Measurements from ENCODE around the gene TNFRSF19.
A peak's percentile ranks its signal among the peaks of the same experiment; 100 is the strongest.

TNFRSF19 gene

GRCh38 chr13:23695196-23695595, 125.0 kb downstream of the TNFRSF19 start:
- no peak for DNase-seq

GRCh38 chr13:23695711-23696464, 125.7 kb downstream of the TNFRSF19 start:
- DNase-seq: peak; percentile 73

- no peak for DNase-seq
Measured at GRCh38 chr13:23696610-23697009, 126.4 kb downstream of the TNFRSF19 start.

- DNase-seq: no peak
Measured at GRCh38 chr13:23697772-23698313, 127.6 kb downstream of the TNFRSF19 start.

GRCh38 chr13:23699271-23699670, 129.1 kb downstream of the TNFRSF19 start:
- DNase-seq: no peak

- DNase-seq: no peak
Measured at GRCh38 chr13:23701186-23701585, 131.0 kb downstream of the TNFRSF19 start.

GRCh38 chr13:23701636-23702035, 131.4 kb downstream of the TNFRSF19 start:
- DNase-seq: no peak

- no peak for DNase-seq
Measured at GRCh38 chr13:23703246-23703860, 133.1 kb downstream of the TNFRSF19 start.

GRCh38 chr13:23705583-23705982, 135.4 kb downstream of the TNFRSF19 start:
- DNase-seq: no peak

- peak; percentile 68 for DNase-seq
Measured at GRCh38 chr13:23707674-23708073, 137.5 kb downstream of the TNFRSF19 start.

- peak; percentile 34 for DNase-seq
Measured at GRCh38 chr13:23709536-23709935, 139.3 kb downstream of the TNFRSF19 start.

GRCh38 chr13:23710366-23710765, 140.2 kb downstream of the TNFRSF19 start:
- no peak for DNase-seq

- DNase-seq: no peak
Measured at GRCh38 chr13:23711355-23711754, 141.1 kb downstream of the TNFRSF19 start.

GRCh38 chr13:23714672-23715071, 144.5 kb downstream of the TNFRSF19 start:
- no peak for DNase-seq

- no peak for DNase-seq
Measured at GRCh38 chr13:23715092-23715761, 145.0 kb downstream of the TNFRSF19 start.

GRCh38 chr13:23715762-23716235, 145.6 kb downstream of the TNFRSF19 start:
- DNase-seq: peak; percentile 46

GRCh38 chr13:23716401-23716800, 146.2 kb downstream of the TNFRSF19 start:
- no peak for DNase-seq

GRCh38 chr13:23718996-23719395, 148.8 kb downstream of the TNFRSF19 start:
- DNase-seq: no peak

- DNase-seq: no peak
Measured at GRCh38 chr13:23722726-23723453, 152.7 kb downstream of the TNFRSF19 start.

- DNase-seq: no peak
Measured at GRCh38 chr13:23723471-23723870, 153.3 kb downstream of the TNFRSF19 start.

- no peak for DNase-seq
Measured at GRCh38 chr13:23724196-23724970, 154.2 kb downstream of the TNFRSF19 start.
